Fibroblast of lung (primary cell): ENCODE data around the gene ATF4.

ENCODE experiments used
- CTCF ChIP-seq, 2 donors: IDR thresholded peaks in 1 of 2; conservative IDR thresholded peaks in 1 of 2; 1 replicate in 1 of 2; 2 replicates in 1 of 2; pipeline ENCODE4 v1.5.1; 2011 to 2012; ENCODE audit warnings: low read length in 2 of 2, control low read depth in 1 of 2, inconsistent platforms in 1 of 2, low read depth in 1 of 2, mild to moderate bottlenecking in 1 of 2
- EZH2 ChIP-seq: IDR thresholded peaks from 2 replicates; pipeline ENCODE4 v1.5.1; 2012; ENCODE audit warnings: low read length, control low read depth, mild to moderate bottlenecking; ENCODE audit errors: missing control alignments

DNA sequence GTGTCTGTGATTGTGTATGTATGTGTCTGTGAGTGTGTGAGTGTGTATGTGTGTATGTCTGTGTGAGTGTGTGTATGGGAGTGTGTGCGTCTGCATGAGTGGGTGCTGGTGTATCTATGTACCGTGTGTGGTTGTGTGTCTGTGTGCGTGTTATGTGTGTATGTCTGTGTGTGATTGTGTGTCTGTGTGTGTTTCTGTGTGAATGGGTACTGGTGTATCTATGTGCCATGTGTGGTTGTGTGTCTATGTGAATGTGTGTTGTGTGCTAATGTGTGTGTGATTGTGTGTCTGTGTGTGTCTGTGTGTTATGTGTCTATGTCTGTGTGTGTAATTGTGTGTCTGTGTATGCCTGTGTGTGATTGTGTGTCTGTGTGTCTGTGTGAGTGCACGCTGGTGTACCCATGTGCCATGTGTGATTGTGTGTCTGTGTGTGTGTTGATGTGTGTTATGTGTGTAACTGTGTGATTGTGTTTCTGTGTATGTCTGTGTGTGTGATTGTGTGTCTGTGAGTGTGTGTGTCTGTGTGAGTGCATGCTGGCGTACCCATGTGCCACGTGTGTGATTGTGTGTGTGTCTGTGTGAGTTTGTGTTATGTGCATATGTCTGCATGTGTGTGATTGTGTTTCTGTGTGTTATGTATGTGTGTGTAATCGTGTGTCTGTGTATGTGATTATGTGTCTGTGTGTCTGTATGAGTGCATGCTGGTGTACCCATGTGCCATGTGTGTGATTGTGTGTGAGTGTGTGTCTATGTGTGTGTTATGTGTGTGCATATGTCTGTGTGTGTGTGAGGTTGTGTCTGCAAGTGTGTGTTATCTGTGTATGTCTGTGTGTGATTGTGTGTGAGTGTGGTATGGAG is 43.4 kb downstream of the ATF4 start:
- TF ChIP-seq CTCF (conservative IDR thresholded peaks at IDR 0.05 in 1 of 2, IDR thresholded peaks at IDR 0.05 in 1 of 2; ENCODE audit: low read depth in 1 of 2, low read length in 2 of 2) (no peak), EZH2 (no peak)
